Measurements from ENCODE around the gene GALNT10. TPM values are rescaled to one million over a fixed set of nuclear protein-coding genes. Genes with fewer than 3 reads are reported as not detected.

GALNT10 gene
- 77.2 to 112 TPM (median 110 TPM) in 5 replicates for total RNA-seq (2022; extraction: Qiagen RNA extraction)

GRCh38 chr5:154190595-154191304 is at the start of gene GALNT10:
Gene GALNT10 (plus strand): TSS chr5:154190733. CDS start chr5:154190867, 134 bp downstream.

GRCh38 chr5:154445422-154446194 is 255.1 kb downstream of the GALNT10 start, which contains the start of gene SAP30L:
Gene SAP30L (plus strand): TSS chr5:154445997. CDS start chr5:154446605, 608 bp downstream.

Other genes starting within 250 kb of the GALNT10 start
- 10.6 to 14.2 TPM (median 12.3 TPM) in 5 replicates for gene FAM114A2, start 151.8 kb upstream of the GALNT10 start, total RNA-seq (2022; extraction: Qiagen RNA extraction)
- 20.0 to 31.9 TPM (median 31.3 TPM) in 5 replicates for gene MFAP3, start 151.8 kb upstream of the GALNT10 start, total RNA-seq (2022; extraction: Qiagen RNA extraction)